Activated CD4-positive, alpha-beta T cell treated with anti-CD3 and anti-CD28 coated beads, Interleukin-2, amount 50 U/mL, for 16 hours (primary cell): Measurements from ENCODE around the gene TKT.

ENCODE experiments used
- DNase-seq: peaks from one replicate; pipeline ENCODE4 v3.0.0-alpha.2; 2020

Gene TKT

DNA sequence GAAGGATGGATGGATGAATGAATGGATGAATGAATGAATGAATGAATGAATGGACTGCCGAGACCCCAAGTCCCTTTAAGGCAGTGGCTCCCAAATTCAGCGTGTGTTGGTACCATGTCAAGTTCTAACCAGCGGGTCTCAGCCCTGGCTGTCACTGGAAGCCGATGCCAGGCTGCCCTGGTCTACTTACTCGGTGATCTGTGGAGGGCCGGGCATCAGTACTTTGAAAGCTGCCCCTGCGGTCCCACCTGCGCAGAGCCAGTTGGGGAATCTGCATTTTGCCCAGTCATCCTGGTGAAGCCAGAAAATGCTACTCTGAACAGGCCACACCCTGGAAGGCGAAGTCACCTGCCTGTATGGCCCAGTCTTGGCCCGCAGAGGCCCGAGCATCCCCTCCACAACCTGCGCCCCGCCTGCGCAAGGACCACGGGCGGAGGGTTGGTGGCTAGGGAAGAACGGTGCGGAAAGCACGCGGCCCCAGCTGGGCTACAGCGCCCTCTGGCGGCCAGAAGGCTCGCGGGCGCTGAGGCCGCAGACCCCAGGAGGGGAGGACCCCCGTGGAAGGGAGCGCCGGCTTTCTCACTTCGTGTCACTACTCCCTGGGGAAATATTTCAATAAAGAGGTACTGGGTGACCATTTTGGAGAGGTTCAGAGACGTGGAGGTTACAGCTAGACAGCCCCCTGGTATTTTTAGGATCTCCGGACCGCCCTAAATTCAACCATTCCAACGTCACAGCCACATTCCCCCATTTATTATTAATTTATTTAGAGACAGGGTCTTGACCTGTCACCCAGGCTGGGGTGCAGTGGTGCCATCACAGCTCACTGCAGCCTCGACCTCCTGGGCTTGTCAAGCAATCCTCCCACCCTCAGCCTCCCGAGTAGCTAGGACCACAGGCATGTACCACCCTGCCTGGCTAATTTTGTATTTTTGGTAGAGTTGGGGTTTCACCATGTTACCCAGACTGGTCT, 59.9 kb downstream of the TKT start:
- peak; percentile 52 for DNase-seq

DNA sequence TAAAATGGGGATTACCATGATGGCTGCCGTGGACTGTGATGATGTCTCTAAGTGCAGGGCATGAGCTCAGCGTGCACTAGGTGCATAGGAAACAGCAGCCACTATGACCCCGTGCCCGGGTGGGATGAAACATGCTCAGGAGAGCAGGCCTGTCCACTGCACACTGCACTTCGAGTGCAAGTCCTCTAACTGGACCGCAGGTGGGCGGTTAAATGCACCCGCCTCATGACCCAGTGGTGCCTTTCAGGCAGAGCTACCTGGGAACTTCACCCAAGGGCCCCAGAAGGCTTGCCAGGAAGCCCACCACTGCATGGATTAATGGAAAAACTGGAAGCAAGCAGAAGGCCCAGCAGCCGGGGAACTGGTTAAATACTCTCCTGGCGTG, 60.8 kb downstream of the TKT start:
- no peak for DNase-seq

DNA sequence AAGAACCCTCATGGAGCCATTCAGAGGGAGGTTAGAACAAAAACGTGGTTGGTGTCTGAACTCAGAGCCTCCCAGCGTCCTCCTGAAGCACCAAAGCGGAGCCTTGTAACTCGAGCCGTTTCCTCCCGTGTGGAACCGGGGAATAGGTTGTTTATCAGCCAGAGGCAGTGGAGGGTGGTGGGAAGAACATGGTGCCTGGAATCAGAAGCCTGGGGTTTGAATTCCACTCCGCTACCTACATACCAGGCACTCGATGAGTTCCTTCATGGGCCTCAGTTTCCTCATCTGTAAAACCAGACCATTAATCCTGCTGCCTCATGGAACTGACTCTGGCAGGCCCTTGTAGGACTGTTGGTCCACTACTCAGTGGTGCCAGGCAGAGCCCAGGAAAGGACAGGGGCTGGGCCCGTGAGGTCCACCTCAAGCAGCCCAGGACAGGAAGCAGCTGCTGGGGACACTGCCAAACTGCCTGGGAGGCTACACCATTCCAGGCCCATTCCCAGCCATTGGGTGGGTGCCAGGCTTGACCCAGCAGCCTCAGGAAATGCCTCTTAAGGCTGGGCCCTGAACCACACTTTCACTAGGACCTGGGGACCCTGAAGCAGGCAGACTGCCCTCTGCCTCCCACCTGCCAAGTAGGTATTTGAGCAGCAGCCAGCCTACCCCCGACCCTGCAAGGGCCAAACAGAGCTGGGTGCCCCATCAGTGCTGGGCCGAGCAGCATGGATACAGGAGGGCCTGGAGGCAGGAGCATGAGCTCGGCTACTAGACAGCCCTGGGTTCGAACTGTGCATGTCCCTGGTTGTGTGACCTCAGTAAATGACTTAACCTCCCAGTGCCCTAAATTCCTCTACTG, 61.4 kb downstream of the TKT start:
- DNase-seq = no peak

DNA sequence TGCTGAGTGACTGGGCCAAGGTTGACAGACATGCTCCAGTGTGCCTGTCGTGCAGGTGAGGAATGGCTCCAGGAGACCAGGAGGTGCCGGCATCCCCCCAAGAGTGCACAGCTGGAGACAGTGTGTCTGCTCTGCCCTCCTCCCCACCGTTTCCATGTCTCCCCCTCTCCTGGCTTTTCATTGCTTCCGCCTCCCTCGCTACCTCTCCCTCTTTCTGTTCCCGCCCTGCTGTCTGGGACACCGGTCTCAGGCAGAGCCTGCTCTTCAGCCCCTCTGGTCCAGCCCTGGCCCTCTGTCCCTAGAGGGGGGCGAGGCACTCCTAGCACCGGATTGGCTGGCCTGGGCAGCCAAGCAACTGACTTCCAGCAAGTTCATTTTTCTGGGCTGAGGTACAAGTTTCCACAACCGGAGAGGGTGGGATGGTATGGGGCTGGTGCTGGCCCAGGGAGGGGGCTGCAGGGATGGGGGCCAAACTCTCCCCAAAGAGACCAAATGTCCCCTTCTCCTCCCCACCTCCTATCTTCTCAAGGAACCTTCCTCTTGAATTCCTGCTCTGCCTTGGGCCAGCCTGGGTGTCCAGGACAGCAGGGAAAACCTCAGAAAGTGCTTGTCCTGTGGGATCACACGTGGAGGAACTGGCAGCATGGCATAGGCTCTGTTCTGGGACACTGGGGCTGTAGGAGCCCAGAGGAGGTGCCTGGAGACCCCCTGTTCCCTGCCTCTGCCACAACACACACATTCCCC, 62.2 kb downstream of the TKT start:
- no peak for DNase-seq

DNA sequence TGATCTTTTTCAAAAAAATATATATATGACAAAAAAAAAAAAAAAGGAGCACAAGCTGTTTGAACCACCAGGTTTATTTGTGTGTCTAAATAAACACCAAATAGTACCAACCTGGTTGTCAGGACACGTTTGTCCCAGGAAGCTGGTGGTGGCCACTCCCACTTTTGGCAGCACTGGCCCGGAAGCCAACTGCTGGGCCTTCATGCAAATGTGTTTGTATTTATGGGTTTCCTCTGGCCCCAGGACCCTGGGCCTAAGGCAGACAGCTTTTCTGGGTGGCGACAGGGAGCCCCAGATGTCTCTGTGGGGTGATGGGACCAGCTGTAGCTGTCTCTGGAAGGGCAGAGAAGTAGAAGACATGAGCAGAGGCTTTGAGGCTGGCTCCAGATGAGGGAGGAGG, 63.2 kb downstream of the TKT start:
- DNase-seq = no peak

DNA sequence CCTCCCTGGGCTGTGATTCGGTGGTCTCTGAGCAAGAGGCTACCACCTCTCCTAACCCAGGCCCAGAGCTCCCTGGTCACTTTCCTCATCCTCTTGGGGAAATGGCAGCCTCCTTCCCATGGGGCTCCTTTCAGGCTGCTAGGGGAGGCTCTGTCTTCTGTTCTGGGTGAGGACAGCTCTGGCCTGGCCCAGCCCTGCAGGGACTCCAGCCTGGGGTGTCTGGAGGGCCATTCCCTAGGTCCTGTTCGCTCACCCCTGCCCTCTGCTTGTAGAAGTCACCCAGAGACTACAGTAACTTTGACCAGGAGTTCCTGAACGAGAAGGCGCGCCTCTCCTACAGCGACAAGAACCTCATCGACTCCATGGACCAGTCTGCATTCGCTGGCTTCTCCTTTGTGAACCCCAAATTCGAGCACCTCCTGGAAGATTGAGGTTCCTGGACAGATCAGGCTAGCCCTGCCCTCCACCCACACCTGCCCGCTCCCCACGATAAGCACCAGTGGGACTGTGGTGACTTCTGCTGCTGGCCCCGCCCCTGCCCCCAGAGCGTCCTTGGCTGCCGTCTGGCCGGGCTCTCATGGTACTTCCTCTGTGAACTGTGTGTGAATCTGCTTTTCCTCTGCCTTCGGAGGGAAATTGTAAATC, 63.9 kb downstream of the TKT start:
- no peak for DNase-seq

DNA sequence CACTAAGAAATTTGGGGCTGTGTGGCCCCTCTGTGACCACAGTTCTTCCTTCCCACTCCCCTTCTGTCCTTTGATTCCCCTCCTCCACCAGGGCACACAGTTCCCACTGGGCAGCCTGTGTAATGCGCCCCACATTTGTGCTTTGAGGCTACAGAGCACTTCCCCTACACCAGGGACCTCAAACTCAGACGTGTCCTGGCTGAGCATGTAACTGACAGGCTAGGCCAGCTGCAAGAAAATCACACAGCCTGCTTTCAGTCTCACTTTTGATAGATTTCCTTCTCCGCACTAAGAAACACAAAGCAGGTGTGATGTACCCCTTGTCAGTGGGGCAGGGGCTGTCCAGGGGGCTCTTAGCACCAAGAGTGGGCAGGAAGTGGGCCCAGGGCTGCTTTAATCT, 65.2 kb downstream of the TKT start:
- no peak for DNase-seq

DNA sequence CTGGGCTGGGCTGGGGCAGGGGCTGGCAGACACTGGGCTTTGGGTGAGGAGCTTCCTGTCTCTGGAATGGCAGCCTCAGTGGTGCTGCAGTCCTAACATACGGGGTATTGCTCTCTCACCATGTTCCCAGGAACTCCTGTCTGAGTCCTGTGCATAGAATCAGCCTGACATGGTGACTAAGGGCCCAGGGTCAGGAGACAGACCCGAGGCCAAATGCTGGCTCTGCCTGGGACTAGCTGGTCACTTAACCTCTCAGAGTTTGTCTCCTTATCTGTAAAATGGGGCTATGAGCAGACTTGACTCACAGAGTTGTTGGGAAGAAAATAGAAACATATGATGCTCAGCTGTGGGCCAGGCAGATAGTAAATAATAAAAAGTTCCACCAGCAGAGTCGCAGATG, 66.5 kb downstream of the TKT start:
- DNase-seq = no peak

DNA sequence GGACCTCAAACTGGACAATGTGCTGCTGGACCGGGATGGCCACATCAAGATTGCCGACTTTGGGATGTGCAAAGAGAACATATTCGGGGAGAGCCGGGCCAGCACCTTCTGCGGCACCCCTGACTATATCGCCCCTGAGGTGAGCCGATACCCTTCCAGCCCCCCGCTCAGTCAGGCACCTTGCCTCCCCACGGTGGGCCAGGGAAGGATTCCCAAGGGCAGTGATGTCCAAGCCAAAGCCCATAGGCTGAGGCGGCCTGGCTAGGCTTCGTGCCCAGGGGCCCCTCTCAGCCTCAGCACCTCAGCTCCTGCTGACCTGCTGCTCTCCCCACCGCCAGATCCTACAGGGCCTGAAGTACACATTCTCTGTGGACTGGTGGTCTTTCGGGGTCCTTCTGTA, 67.1 kb downstream of the TKT start:
- DNase-seq = no peak

DNA sequence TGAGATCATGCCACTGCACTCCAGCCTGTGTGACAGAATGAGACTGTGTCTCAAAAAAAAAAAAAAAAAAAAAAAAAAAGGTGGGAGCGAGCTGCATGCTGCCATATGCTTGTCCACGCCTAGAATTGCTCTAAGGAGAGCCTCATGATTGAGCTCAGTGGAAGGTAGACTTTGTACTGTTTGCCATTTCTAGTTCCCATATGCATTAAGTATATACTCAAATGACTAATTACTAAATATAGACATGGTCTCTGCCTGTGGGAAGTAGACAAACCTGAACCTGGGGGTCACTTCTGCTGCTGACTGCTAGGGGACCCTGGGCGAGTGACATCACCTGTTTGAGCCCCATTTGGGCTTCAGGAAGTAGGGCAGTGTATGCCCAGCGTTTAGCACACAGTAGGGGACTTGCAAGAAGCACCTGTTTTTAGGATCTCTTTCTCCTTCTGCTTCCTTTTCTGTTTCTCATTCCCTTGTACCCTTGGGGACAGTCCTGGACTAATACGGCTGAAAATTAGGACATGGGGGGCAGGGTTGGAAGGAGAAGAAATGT, 67.6 kb downstream of the TKT start:
- no peak for DNase-seq

DNA sequence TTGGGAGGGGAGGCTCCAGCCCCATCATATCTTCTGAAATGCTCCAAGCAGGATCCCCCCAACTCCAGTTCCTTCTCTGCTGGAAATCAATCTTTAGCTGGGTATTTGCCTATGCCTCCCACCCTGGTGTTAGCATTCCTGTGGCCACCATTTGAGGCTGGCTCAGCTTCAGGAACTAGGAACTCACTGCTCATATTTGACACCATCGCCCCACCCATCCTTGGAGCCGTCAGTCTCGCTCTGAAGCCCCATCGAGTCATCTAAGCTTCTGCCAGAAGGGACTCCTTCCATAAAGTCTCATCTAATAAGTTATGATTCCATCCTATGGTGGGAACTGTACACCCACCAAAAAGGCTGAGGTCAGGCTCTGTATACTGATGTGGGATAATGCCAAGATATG, 68.4 kb downstream of the TKT start:
- no peak for DNase-seq

DNA sequence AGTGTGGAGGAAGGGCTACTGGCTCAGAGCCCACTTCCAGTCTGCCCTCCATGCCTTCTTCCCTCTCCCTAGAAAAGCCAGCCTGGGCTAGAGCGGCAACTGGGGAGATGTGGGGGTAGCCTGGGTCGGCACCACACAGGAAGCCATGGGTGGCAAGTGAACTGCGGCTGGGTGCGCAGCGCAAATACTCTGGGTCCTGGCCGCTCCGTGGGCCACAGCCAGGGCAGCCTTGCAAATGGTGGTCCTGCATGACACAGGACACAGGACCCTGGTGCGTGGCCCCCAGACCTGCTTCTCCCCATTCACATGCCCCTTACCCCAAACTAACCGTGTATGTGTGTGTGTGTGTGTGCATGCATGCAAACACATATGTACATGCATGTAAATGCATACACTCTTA, 69.1 kb downstream of the TKT start:
- DNase-seq = no peak

DNA sequence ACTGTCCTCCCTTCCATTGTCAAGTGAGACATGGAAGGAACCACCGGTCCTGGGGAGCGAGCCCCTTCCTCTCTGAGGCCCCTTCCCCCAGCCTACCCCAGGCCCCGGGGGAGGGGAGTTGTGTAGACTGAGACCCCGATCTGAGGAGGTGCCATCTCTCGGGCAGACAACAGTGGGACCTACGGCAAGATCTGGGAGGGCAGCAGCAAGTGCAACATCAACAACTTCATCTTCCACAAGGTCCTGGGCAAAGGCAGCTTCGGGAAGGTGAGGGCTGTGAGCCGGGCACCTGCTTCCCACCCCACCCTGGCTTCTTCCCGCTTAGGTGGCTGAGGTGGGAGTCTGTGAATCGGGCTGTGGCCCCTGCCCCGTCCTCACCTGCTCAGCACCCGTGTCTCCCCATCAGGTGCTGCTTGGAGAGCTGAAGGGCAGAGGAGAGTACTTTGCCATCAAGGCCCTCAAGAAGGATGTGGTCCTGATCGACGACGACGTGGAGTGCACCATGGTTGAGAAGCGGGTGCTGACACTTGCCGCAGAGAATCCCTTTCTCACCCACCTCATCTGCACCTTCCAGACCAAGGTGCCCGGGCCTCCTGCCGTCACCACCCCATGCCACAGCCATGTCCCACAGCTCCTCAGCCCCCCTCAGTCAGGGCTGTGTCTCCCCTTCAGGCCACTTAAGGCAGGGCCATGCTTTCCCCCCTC, 69.9 kb downstream of the TKT start:
- DNase-seq = no peak

DNA sequence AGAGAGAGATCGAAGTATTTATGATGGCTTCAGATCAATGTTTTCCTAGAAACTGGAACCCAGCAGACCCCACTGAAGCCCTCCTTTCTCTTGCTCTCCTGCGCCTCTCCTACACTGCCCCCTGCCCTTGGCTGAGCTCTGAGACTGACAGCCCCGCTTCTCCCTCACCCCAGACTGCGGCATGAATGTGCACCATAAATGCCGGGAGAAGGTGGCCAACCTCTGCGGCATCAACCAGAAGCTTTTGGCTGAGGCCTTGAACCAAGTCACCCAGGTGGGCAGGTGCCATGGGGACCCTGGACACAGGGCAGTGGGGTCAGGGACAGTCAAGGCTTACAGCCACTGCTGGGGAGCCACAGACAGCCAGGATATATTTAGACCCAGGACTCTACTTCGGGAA, 71.1 kb downstream of the TKT start:
- no peak for DNase-seq

DNA sequence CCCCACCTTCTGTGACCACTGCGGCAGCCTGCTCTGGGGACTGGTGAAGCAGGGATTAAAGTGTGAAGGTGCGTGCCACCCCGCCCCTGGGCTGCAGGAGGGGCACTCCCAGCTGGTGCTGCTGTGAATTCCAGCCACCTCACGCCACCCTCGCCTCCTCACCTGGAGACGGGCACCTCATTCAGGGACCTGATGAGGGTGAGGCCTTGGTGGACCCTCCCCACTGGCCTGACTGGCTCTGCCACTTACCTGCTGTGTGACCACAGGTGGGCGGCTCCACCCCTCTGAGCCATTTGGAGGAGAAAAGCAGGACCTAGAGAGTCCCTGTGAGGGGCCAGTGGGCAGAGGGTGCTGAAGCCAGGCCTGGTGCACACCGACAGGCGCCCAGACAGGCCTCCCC, 72.3 kb downstream of the TKT start:
- no peak for DNase-seq

DNA sequence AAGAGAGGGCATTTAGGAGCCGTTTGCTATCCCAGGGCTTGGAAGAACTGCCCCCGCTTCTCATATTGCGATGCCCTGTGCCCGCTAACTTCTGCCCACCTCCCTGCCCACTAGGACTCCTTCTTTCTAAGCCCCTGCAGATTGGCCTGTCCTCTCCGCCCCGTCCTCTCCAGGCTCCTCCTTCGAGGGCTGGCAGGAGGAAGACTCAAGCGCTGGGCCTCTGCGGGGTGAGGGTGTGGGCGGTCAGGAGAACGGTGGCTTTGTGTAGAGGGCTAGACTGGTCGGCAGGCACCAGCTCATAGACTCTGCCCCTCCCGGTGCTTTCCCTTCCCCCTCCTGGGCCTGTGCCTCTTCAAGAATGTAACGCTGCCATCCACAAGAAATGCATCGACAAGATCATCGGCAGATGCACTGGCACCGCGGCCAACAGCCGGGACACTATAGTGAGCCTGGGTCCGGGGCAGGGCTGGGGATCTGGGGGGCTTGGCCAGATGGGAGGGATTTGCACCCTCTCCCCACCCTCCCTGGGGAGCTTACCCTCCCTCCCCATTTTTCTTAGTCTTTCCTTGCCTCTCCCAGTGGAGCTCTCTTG, 73.0 kb downstream of the TKT start:
- no peak for DNase-seq

DNA sequence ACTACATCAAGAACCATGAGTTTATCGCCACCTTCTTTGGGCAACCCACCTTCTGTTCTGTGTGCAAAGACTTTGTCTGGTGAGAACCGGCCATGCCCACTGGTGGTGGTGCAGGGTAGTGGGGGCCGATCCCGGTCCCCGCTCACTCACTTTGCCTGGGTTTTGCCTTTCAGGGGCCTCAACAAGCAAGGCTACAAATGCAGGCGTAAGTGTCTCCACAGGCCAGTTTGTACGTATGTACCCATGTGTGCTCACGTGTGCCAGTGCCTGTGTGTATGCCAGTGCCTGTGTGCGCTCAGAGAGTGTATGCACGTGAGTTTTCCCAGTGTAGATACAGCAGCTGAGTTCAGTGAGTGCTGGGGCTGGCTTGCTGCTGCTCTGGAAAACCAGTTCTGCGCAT, 74.3 kb downstream of the TKT start:
- no peak for DNase-seq

DNA sequence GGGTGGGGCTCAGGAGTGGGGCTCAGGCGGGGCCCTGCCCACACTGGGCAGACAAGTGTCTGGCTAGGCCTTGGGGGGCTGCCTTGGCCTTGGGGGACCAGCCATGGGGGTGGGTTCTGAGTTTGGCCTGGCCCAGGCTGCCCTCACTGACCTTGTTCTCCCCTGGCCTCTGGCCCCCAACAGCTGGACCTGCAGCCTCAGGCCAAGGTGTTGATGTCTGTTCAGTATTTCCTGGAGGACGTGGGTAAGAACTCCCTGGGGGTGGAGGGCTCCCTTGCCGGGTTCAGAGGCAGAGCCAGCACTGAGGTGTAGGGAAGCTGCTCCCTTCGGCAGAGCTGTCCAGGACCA, 74.8 kb downstream of the TKT start:
- no peak for DNase-seq

DNA sequence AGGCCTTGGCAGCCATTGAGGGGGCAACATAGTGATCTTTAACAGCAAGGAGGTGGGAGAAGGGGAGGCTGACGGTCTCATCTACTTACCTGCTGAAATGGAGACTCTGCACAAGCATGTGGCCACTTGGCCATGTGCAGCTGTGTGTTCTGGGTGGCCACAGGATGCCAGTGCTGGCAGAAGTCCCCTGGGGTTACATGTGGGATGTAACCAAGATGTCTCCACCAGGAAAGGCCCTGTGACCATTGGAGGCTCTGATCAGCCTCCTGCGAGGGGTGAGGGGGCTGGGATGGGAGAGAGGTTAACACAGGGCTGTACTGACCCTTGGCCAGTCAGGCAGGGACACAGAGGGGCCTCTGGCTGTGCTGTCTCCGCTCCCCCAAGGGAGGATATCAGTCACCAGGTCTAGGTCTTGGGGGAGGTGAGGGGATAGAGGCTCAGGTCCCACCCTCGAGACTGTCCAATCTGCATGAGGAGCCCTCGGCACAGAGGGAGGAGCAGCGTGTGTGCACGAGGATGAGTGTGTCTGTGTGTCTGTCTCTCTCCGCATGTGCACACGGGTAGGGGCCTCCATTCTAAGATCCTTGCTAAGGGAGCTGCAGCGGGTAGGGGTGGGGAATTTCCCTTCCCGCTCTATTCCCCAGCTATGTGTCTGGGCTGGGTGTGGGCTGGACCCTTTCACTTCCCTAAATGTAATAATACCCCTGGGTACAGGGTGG, 75.4 kb downstream of the TKT start:
- no peak for DNase-seq

DNA sequence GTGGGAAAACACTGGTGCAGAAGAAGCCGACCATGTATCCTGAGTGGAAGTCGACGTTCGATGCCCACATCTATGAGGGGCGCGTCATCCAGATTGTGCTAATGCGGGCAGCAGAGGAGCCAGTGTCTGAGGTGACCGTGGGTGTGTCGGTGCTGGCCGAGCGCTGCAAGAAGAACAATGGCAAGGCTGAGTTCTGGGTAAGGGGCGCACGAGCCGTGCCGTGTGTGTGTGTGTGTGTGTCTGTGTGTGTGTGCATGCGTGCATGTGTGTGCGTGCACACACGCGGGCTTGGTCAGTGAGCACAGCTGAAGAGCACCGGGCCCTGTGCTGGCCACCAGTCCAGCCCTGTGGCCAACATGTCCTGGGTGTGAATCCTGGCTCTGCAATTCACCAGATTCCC, 76.2 kb downstream of the TKT start:
- no peak for DNase-seq

DNA sequence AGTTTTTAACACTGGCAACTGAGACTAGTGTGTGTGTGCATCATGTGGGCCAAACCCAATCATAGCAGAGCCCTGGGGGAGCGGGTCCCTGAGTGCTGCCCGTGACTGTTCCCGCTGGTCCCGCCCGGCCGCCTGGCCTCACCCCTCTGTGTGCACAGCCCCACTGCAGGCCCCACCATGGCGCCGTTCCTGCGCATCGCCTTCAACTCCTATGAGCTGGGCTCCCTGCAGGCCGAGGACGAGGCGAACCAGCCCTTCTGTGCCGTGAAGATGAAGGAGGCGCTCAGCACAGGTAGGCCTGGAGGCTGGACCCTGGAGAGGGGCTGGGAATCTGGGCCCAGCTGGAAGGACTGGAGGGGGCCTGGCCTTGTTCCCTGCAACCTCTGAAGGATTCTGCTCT, 77.6 kb downstream of the TKT start:
- DNase-seq = no peak
